GM23338 (cell line): ENCODE results near the gene EDN1. TPM values are rescaled to one million over a fixed set of nuclear protein-coding genes. Genes with fewer than 3 reads are reported as not detected.
A peak's percentile ranks its signal among the peaks of the same experiment; 100 is the strongest.

Experiments
- ATAC-seq: fragments of 200-7000 bp; cut with Tn5 transposase; 3 replicates; pipeline ENCODE4 v1.9.1; 2020
- DNase-seq: peaks from one replicate; pipeline ENCODE4 v3.0.0-alpha.2; 2015; ENCODE audit warnings: low spot score
- H2AFZ ChIP-seq: fragments of 200-600 bp; sonication (generic); 2 replicates; pipeline ENCODE4 v1.8.0; 2016; ENCODE audit warnings: antibody characterized with exemption, mild to moderate bottlenecking, moderate library complexity
- H3F3A ChIP-seq: fragments of 200-600 bp; sonication (generic); replicated peaks from 2 replicates; pipeline ENCODE4 v1.8.0; 2017; ENCODE audit warnings: antibody characterized with exemption, mixed run types, low read depth
- H3K27ac ChIP-seq: fragments of 200-600 bp; sonication (generic); 2 replicates; pipeline ENCODE4 v1.6.1; 2016; ENCODE audit warnings: low read depth
- H3K27me3 ChIP-seq: fragments of 200-600 bp; sonication (generic); 2 replicates; pipeline ENCODE4 v1.8.0; 2016; ENCODE audit warnings: mild to moderate bottlenecking, mixed run types, moderate library complexity; ENCODE audit not compliant: insufficient read depth
- H3K36me3 ChIP-seq: fragments of 200-600 bp; sonication (generic); 2 replicates; pipeline ENCODE4 v1.8.0; 2016; ENCODE audit warnings: mild to moderate bottlenecking; ENCODE audit not compliant: insufficient read depth
- H3K4me1 ChIP-seq: fragments of 200-600 bp; sonication (generic); 2 replicates; pipeline ENCODE4 v1.8.0; 2016; ENCODE audit warnings: mild to moderate bottlenecking, moderate library complexity; ENCODE audit not compliant: insufficient read depth
- H3K4me2 ChIP-seq: fragments of 200-600 bp; sonication (generic); 2 replicates; pipeline ENCODE4 v1.7.1; 2017; ENCODE audit warnings: mixed run types
- H3K4me3 ChIP-seq: fragments of 200-600 bp; sonication (generic); 2 replicates; pipeline ENCODE4 v1.6.1; 2016; ENCODE audit warnings: mixed run types
- H3K79me2 ChIP-seq: fragments of 200-600 bp; sonication (generic); replicated peaks from 2 replicates; pipeline ENCODE4 v1.8.0; 2017; ENCODE audit warnings: mild to moderate bottlenecking; ENCODE audit not compliant: insufficient read depth
- H3K9me2 ChIP-seq: fragments of 200-600 bp; sonication (generic); 2 replicates; pipeline ENCODE4 v1.8.0; 2017; ENCODE audit not compliant: insufficient read depth
- H4K20me1 ChIP-seq: fragments of 200-600 bp; sonication (generic); replicated peaks from 2 replicates; pipeline ENCODE4 v1.8.0; 2017; ENCODE audit warnings: mild to moderate bottlenecking; ENCODE audit not compliant: insufficient read depth
- H3K27ac Mint-ChIP-seq: 2 replicates; pipeline ENCODE4 v1.8.0; 2020; ENCODE audit warnings: inconsistent platforms, mild to moderate bottlenecking, moderate library complexity, mixed read lengths
- H3K27me3 Mint-ChIP-seq: 3 replicates; pipeline ENCODE4 v1.8.0; 2022; ENCODE audit warnings: low read depth, mild to moderate bottlenecking, moderate library complexity, mixed read lengths, inconsistent platforms; ENCODE audit not compliant: insufficient read depth, poor library complexity
- H3K36me3 Mint-ChIP-seq: 3 replicates; pipeline ENCODE4 v1.8.0; 2021; ENCODE audit warnings: low read depth, mild to moderate bottlenecking, inconsistent platforms, moderate library complexity, mixed read lengths
- H3K4me1 Mint-ChIP-seq: 3 replicates; pipeline ENCODE4 v1.8.0; 2020; ENCODE audit warnings: mild to moderate bottlenecking, inconsistent platforms, mixed read lengths
- H3K4me3 Mint-ChIP-seq: 3 replicates; pipeline ENCODE4 v1.8.0; 2021; ENCODE audit warnings: moderate library complexity, mild to moderate bottlenecking, inconsistent platforms, mixed read lengths
- H3K9me3 Mint-ChIP-seq: 3 replicates; pipeline ENCODE4 v1.8.0; 2020; ENCODE audit warnings: moderate library complexity, mild to moderate bottlenecking, inconsistent platforms, mixed read lengths
- CREB1 ChIP-seq: fragments of 250-450 bp; sonication (Bioruptor Pico); IDR thresholded peaks from 2 replicates; pipeline ENCODE4 v1.5.0; 2020; ENCODE audit warnings: low read depth, mild to moderate bottlenecking, moderate library complexity
- EZH2 ChIP-seq: fragments of 200-600 bp; sonication (generic); IDR thresholded peaks from one replicate; pipeline ENCODE4 v1.8.0; 2017; ENCODE audit warnings: antibody characterized with exemption, mild to moderate bottlenecking, low read depth; ENCODE audit not compliant: unreplicated experiment
- EZH2phosphoT487 ChIP-seq: fragments of 200-600 bp; sonication (generic); IDR thresholded peaks from one replicate; pipeline ENCODE4 v1.8.1; 2018; ENCODE audit warnings: antibody characterized with exemption; ENCODE audit not compliant: unreplicated experiment
- JUNB ChIP-seq: IDR thresholded peaks from one replicate; pipeline ENCODE4 v1.6.1; 2016; ENCODE audit warnings: antibody characterized with exemption; ENCODE audit not compliant: unreplicated experiment
- POLR2AphosphoS5 ChIP-seq: IDR thresholded peaks from 2 replicates; pipeline ENCODE4 v1.6.1; 2016; ENCODE audit warnings: antibody characterized with exemption, low read depth
- STAT1 ChIP-seq: IDR thresholded peaks from one replicate; pipeline ENCODE4 v1.6.1; 2016; ENCODE audit warnings: antibody characterized with exemption; ENCODE audit not compliant: unreplicated experiment
- ZNF114 ChIP-seq: fragments of 250-450 bp; sonication (Bioruptor Pico); IDR thresholded peaks from 2 replicates; pipeline ENCODE4 v1.5.0; 2020; ENCODE audit warnings: mild to moderate bottlenecking, moderate library complexity
- polyA plus RNA-seq: library from polyadenylated mRNA; unstranded; fragments of >200 nt; fragmentation: Nextera tagmentation; extraction: Ambion mirVana; gene quantifications from 2 replicates; pipeline ENCODE4 v1.2.1, GENCODE V29; 2016
- total RNA-seq: library from RNA; depleted of rRNA; stranded (reverse); fragments of >200 nt; shearing (Covaris generic); gene quantifications from 2 replicates; pipeline ENCODE4 v1.2.3, GENCODE V29; 2014
- TF ChIP-seq, protein P1 (sequence below): fragments of 250-450 bp; sonication (Bioruptor Pico); IDR thresholded peaks from 2 replicates; pipeline ENCODE4 v1.5.0; 2020; ENCODE audit warnings: mild to moderate bottlenecking, moderate library complexity
- TF ChIP-seq, protein P2 (sequence below): IDR thresholded peaks from 2 replicates; pipeline ENCODE4 v1.6.1; 2016; ENCODE audit warnings: antibody characterized with exemption
- TF ChIP-seq, protein P3 (sequence below), 2 experiments: fragments of 200-600 bp in 1 of 2; sonication (generic) in 1 of 2; conservative IDR thresholded peaks; 2 replicates each; pipeline versions ENCODE4 v1.5.1 to v1.6.1; 2016 to 2017; ENCODE audit warnings: antibody characterized with exemption in 2 of 2, low read depth in 2 of 2, mild to moderate bottlenecking in 2 of 2, moderate library complexity in 1 of 2

EDN1 gene
- total and polyA plus RNA-seq, 2 experiments from 2014 or later, result 0.80 to 1.2 TPM

DNA sequence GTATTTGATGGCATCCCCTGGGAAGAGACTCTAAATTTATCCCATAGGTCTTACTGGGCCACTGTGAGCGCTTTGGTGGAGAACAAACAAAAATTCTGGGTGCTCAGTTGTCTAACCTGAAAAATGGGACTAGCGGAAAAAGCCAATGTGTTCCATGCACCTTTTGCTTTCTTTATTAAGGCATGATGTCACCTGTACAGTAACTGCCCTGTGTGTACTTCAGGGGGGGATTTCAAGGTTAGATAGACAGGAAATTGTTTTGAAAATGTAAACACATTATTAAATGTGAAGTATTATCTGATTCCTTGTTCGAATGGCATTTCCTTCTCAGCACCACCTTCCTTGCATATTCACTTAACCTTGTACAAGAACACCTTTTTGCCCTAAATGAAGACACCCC is 1.2 kb upstream of the EDN1 start:
- Histone ChIP-seq H3F3A (no peaks in the 10 kb centered on the region), H3K4me1 (peaks cover 27% of the 10 kb centered on the region), H3K79me2 (no peaks in the 10 kb centered on the region), H3K27ac (no peak overlapping the region), H2AFZ (no peak overlapping the region; the same call in 1 of the 2 replicates), H3K9me2 (no peaks in the 10 kb centered on the region), H4K20me1 (no peaks in the 10 kb centered on the region), H3K27me3 (peaks cover 22% of the 10 kb centered on the region), H3K36me3 (no peaks in the 10 kb centered on the region), H3K4me3 (no peak overlapping the region), H3K4me2 (no peak overlapping the region)
- no peak for ATAC-seq
- Mint-ChIP-seq H3K4me3 (peak overlapping the region; percentile 79; the same call in 2 of the 3 replicates), H3K27ac (no peak overlapping the region; the same call in 1 of the 2 replicates), H3K4me1 (peaks cover 46% of the 10 kb centered on the region), H3K27me3 (peaks cover 24% of the 10 kb centered on the region), H3K36me3 (no peaks in the 10 kb centered on the region), H3K9me3 (no peaks in the 10 kb centered on the region)
- no peak for TF ChIP-seq POLR2AphosphoS5
- no peak for TF ChIP-seq STAT1
- no peak for TF ChIP-seq JUNB
- TF ChIP-seq, protein P1, sequence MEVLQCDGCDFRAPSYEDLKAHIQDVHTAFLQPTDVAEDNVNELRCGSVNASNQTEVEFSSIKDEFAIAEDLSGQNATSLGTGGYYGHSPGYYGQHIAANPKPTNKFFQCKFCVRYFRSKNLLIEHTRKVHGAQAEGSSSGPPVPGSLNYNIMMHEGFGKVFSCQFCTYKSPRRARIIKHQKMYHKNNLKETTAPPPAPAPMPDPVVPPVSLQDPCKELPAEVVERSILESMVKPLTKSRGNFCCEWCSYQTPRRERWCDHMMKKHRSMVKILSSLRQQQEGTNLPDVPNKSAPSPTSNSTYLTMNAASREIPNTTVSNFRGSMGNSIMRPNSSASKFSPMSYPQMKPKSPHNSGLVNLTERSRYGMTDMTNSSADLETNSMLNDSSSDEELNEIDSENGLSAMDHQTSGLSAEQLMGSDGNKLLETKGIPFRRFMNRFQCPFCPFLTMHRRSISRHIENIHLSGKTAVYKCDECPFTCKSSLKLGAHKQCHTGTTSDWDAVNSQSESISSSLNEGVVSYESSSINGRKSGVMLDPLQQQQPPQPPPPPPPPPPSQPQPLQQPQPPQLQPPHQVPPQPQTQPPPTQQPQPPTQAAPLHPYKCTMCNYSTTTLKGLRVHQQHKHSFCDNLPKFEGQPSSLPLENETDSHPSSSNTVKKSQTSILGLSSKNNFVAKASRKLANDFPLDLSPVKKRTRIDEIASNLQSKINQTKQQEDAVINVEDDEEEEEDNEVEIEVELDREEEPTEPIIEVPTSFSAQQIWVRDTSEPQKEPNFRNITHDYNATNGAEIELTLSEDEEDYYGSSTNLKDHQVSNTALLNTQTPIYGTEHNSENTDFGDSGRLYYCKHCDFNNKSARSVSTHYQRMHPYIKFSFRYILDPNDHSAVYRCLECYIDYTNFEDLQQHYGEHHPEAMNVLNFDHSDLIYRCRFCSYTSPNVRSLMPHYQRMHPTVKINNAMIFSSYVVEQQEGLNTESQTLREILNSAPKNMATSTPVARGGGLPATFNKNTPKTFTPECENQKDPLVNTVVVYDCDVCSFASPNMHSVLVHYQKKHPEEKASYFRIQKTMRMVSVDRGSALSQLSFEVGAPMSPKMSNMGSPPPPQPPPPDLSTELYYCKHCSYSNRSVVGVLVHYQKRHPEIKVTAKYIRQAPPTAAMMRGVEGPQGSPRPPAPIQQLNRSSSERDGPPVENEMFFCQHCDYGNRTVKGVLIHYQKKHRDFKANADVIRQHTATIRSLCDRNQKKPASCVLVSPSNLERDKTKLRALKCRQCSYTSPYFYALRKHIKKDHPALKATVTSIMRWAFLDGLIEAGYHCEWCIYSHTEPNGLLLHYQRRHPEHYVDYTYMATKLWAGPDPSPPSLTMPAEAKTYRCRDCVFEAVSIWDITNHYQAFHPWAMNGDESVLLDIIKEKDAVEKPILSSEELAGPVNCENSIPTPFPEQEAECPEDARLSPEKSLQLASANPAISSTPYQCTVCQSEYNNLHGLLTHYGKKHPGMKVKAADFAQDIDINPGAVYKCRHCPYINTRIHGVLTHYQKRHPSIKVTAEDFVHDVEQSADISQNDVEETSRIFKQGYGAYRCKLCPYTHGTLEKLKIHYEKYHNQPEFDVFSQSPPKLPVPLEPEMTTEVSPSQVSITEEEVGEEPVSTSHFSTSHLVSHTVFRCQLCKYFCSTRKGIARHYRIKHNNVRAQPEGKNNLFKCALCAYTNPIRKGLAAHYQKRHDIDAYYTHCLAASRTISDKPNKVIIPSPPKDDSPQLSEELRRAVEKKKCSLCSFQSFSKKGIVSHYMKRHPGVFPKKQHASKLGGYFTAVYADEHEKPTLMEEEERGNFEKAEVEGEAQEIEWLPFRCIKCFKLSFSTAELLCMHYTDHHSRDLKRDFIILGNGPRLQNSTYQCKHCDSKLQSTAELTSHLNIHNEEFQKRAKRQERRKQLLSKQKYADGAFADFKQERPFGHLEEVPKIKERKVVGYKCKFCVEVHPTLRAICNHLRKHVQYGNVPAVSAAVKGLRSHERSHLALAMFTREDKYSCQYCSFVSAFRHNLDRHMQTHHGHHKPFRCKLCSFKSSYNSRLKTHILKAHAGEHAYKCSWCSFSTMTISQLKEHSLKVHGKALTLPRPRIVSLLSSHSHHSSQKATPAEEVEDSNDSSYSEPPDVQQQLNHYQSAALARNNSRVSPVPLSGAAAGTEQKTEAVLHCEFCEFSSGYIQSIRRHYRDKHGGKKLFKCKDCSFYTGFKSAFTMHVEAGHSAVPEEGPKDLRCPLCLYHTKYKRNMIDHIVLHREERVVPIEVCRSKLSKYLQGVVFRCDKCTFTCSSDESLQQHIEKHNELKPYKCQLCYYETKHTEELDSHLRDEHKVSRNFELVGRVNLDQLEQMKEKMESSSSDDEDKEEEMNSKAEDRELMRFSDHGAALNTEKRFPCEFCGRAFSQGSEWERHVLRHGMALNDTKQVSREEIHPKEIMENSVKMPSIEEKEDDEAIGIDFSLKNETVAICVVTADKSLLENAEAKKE (CRISPR knock-in tag), result no peak
- no peak for TF ChIP-seq CREB1 (CRISPR knock-in tag)
- TF ChIP-seq ZNF114 (CRISPR knock-in tag), result no peak
- TF ChIP-seq EZH2, result no peak
- no peak for TF ChIP-seq EZH2phosphoT487
- TF ChIP-seq, protein P2, sequence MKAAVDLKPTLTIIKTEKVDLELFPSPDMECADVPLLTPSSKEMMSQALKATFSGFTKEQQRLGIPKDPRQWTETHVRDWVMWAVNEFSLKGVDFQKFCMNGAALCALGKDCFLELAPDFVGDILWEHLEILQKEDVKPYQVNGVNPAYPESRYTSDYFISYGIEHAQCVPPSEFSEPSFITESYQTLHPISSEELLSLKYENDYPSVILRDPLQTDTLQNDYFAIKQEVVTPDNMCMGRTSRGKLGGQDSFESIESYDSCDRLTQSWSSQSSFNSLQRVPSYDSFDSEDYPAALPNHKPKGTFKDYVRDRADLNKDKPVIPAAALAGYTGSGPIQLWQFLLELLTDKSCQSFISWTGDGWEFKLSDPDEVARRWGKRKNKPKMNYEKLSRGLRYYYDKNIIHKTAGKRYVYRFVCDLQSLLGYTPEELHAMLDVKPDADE, result no peak
- TF ChIP-seq, protein P3, sequence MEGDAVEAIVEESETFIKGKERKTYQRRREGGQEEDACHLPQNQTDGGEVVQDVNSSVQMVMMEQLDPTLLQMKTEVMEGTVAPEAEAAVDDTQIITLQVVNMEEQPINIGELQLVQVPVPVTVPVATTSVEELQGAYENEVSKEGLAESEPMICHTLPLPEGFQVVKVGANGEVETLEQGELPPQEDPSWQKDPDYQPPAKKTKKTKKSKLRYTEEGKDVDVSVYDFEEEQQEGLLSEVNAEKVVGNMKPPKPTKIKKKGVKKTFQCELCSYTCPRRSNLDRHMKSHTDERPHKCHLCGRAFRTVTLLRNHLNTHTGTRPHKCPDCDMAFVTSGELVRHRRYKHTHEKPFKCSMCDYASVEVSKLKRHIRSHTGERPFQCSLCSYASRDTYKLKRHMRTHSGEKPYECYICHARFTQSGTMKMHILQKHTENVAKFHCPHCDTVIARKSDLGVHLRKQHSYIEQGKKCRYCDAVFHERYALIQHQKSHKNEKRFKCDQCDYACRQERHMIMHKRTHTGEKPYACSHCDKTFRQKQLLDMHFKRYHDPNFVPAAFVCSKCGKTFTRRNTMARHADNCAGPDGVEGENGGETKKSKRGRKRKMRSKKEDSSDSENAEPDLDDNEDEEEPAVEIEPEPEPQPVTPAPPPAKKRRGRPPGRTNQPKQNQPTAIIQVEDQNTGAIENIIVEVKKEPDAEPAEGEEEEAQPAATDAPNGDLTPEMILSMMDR (conservative IDR thresholded peaks at IDR 0.05; ENCODE audit: low read depth in 2 of 2), result no peak
- DNase-seq, result no peak
